Gastrocnemius medialis (tissue), 4 donors: ENCODE measurements around the gene RYR3.

ENCODE experiments used
- POLR2A ChIP-seq, 2 donors: fragments of 450-650 bp; IDR thresholded peaks; one replicate each; pipeline ENCODE4 v1.6.1; 2017; ENCODE audit warnings: antibody characterized with exemption in 2 of 2, mild to moderate bottlenecking in 2 of 2, moderate library complexity in 2 of 2
- TF ChIP-seq, protein P1 (sequence below), 5 experiments: fragments of 450-650 bp in 3 of 5; fragments of 200-600 bp in 2 of 5; sonication (generic) in 2 of 5; IDR thresholded peaks in 4 of 5; conservative IDR thresholded peaks in 1 of 5; 1 replicate in 4 of 5; 2 replicates in 1 of 5; pipeline ENCODE4 v1.5.1; 2016 to 2019; ENCODE audit warnings: antibody characterized with exemption in 5 of 5, mild to moderate bottlenecking in 3 of 5, moderate library complexity in 3 of 5

DNA sequence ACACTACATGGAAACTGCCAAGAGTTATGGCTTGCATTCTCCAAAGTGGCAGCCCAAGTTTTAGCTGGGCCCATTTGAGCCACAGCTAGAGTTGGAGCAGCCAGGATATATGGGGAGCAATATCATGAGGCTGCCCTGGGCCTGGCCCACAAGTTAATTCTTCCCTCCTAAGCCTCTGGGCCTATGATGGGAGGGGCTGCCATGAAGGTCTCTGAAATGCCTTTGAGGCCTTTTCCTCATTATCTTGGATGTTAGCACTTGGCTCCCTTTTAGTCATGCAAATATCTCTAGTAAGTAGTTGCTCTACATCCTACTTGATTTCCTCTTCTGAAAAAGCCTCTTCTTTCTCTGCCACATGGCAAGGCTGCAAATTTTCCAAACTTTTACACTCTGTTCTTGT lies 400.0 kb downstream of the RYR3 start:
- TF ChIP-seq, protein P1, sequence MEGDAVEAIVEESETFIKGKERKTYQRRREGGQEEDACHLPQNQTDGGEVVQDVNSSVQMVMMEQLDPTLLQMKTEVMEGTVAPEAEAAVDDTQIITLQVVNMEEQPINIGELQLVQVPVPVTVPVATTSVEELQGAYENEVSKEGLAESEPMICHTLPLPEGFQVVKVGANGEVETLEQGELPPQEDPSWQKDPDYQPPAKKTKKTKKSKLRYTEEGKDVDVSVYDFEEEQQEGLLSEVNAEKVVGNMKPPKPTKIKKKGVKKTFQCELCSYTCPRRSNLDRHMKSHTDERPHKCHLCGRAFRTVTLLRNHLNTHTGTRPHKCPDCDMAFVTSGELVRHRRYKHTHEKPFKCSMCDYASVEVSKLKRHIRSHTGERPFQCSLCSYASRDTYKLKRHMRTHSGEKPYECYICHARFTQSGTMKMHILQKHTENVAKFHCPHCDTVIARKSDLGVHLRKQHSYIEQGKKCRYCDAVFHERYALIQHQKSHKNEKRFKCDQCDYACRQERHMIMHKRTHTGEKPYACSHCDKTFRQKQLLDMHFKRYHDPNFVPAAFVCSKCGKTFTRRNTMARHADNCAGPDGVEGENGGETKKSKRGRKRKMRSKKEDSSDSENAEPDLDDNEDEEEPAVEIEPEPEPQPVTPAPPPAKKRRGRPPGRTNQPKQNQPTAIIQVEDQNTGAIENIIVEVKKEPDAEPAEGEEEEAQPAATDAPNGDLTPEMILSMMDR (IDR thresholded peaks at IDR 0.05 in 4 of 5, conservative IDR thresholded peaks at IDR 0.05 in 1 of 5), result no peak
- no peak for TF ChIP-seq POLR2A (IDR thresholded peaks at IDR 0.05)
